ENCODE measurements around the gene COQ4.

The COQ4 gene

DNA sequence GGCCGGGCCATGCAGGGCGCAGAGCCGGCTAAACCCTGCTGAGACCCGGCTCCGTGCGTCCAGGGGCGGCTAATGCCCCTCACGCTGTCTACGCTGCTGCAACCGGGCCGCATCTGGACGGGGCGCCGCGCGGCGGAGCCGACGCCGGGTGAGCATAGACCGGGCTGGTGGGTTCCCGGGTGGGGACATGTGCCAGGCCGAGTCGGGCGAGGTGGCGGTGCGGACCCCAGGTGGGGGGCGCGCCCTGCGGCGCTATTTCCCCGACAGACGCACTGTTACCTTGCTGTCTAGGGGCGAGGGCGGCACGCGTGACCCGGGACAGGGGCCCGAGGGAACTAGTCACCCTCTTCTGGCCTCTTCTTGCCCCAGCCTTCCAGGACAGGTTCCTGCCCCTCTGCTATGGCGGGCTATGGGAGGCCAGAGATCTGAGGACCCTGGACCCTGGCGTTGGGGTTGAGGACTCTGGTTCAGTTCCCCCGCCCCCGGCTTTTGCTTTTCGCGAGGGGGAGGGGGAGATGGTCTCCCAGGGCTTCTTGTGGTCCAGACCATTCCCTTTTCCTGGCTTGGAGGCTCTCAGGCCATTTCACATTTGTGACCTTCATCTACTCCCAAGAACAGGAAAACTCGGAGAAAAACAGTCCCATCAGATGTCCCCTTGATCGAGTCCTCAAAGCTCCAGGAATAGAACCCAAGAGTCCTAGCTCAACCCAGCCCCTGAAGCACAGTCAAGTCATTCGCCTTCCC, 18.2 kb downstream of the COQ4 start:
- peak; percentile 45 for DNase-seq (ENCODE audit: low spot score)

GRCh38 chr9:128341435-128341849, 18.8 kb downstream of the COQ4 start:
- DNase-seq (ENCODE audit: low spot score), result peak; percentile 97

- DNase-seq (ENCODE audit: low spot score), result no peak
Measured at GRCh38 chr9:128342971-128343680, 20.5 kb downstream of the COQ4 start.

DNA sequence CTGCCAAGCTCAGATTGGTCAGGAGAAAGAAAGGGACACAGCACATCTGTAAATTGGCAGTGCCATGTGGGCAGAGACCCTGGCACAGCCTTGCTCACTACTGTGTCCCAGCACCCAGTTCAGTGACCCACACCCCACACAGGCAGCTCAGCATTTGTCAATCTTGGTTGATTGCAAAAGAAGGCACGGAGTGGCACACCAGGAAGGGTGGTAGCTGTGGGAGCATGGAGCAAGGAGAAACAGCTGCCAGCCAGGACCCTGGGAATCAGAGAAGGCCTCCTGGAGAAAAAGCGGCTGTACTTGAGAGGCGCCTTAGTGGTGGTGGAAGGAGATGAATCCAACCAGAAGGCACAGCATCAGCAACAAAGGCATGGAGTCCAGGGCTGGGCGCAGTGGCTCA, 21.2 kb downstream of the COQ4 start:
- DNase-seq (ENCODE audit: low spot score), result no peak

DNA sequence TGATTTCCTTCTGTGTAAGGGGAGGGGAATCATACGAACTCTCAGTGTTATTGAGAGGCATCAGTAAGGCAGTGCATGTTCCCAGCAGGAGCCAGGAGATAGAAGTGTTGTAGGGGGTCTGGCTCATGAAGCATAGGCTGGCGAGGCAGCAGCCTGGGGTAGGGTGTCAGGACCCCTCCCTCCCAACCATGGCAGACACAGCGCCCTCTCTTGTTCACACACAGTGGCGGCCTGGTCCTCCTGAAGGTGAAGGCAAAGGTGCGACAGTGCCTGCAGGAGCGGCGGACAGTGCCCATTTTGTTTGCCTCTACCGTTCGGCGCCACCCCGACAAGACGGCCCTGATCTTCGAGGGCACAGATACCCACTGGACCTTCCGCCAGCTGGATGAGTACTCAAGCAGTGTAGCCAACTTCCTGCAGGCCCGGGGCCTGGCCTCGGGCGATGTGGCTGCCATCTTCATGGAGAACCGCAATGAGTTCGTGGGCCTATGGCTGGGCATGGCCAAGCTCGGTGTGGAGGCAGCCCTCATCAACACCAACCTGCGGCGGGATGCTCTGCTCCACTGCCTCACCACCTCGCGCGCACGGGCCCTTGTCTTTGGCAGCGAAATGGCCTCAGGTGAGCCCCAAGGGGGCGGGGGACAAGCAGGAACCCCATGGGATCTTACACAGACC, 22.4 kb downstream of the COQ4 start:
- DNase-seq (ENCODE audit: low spot score), result no peak

- no peak for DNase-seq (ENCODE audit: low spot score)
Measured at GRCh38 chr9:128349125-128349524, 26.5 kb downstream of the COQ4 start.

- no peak for DNase-seq (ENCODE audit: low spot score)
Measured at GRCh38 chr9:128349772-128350171, 27.1 kb downstream of the COQ4 start.

DNA sequence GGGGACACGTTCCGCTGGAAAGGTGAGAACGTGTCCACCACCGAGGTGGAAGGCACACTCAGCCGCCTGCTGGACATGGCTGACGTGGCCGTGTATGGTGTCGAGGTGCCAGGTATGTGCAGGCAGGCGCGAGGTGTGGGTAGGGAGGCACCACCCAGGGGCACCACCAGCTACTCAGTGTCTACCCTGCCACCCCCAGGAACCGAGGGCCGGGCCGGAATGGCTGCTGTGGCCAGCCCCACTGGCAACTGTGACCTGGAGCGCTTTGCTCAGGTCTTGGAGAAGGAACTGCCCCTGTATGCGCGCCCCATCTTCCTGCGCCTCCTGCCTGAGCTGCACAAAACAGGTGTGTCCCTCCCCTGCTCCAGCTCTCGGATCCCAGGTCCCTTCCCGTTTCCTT, 32.8 kb downstream of the COQ4 start:
- no peak for DNase-seq (ENCODE audit: low spot score)

- DNase-seq (ENCODE audit: low spot score), result no peak
Measured at GRCh38 chr9:128358090-128358489, 35.5 kb downstream of the COQ4 start.

- no peak for DNase-seq (ENCODE audit: low spot score)
Measured at GRCh38 chr9:128358861-128359260, 36.2 kb downstream of the COQ4 start.

DNA sequence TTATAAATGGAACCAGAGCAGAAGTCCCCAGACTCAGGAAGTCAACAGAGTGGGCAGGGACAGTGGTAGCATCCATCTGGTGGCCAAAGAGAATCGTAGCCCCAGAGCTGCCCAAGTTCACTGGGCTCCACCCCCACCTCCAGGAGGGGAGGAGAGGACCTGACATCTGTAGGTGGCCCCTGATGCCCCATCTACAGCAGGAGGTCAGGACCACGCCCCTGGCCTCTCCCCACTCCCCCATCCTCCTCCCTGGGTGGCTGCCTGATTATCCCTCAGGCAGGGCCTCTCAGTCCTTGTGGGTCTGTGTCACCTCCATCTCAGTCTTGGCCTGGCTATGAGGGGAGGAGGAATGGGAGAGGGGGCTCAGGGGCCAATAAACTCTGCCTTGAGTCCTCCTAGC, 38.2 kb downstream of the COQ4 start:
- DNase-seq (ENCODE audit: low spot score), result no peak

- DNase-seq (ENCODE audit: low spot score), result no peak
Measured at GRCh38 chr9:128361296-128361985, 38.8 kb downstream of the COQ4 start.

DNA sequence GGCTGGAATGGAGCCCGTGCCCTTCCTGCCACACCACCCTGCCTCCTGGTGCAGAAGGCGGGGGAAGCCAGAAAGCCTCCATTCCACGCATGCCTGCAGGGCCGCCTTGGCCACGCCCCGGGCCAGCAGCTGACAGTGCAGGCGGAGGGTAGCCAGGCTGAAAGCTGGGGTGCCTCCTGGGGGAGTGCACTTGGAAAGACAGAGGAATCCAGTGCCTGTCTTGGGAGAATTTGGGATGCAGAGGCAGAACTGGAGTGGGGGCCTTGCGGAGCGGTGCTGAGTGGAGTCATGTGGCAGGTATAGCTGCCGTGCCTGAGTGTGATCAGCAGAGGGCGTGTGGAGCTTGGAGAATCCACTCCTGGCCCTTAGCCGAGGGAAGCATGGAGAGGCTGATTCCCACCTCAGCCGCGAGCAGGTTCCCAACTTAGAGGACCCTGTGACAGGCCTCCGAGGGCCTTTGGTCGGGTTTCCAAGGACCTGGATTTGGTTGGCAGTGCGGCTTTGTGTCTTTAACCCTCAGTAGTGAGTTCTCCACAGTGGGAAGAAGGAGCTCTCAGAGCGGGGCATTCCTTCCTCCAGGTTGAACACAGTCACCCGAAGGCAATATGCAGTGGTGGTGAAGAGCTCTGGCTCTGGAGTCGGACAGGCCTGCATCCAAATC, 39.5 kb downstream of the COQ4 start:
- peak; percentile 98 for DNase-seq (ENCODE audit: low spot score)

GRCh38 chr9:128362774-128363173, 40.1 kb downstream of the COQ4 start:
- DNase-seq (ENCODE audit: low spot score), result no peak

- DNase-seq (ENCODE audit: low spot score), result no peak
Measured at GRCh38 chr9:128365525-128365924, 42.9 kb downstream of the COQ4 start.

DNA sequence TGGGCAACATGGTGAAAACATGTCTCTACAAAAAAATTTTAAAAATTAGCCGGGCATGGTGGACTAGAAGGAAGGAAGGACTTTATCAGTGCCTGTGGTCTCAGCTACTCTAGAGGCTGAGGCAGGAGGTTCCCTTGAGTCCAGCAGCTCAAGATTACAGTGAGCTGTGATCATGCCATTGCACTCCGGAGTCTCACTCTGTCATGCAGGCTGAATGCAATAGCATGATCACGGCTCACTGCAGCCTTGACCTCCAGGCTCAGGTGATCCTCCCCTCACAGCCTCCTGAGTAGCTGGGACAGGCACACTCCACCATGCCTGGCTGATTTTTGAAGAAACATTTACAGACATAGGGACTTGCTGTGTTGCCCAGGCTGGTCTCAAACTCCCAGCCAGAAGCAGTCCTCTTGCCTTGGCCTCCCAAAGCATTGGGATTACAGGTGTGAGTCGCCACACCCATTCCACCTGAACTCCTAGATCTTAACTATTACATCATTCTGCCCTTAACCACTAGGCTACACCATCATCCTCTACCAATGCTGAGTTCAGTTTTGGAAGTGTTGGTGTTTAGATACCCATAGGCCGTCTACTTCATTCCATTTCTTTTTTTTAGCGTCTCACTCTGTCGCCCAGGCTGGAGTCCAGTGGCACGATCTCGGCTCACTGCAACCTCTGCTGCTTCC, 46.5 kb downstream of the COQ4 start:
- DNase-seq (ENCODE audit: low spot score), result no peak

GRCh38 chr9:128370367-128370751, 47.7 kb downstream of the COQ4 start:
- DNase-seq (ENCODE audit: low spot score), result peak; percentile 38

DNA sequence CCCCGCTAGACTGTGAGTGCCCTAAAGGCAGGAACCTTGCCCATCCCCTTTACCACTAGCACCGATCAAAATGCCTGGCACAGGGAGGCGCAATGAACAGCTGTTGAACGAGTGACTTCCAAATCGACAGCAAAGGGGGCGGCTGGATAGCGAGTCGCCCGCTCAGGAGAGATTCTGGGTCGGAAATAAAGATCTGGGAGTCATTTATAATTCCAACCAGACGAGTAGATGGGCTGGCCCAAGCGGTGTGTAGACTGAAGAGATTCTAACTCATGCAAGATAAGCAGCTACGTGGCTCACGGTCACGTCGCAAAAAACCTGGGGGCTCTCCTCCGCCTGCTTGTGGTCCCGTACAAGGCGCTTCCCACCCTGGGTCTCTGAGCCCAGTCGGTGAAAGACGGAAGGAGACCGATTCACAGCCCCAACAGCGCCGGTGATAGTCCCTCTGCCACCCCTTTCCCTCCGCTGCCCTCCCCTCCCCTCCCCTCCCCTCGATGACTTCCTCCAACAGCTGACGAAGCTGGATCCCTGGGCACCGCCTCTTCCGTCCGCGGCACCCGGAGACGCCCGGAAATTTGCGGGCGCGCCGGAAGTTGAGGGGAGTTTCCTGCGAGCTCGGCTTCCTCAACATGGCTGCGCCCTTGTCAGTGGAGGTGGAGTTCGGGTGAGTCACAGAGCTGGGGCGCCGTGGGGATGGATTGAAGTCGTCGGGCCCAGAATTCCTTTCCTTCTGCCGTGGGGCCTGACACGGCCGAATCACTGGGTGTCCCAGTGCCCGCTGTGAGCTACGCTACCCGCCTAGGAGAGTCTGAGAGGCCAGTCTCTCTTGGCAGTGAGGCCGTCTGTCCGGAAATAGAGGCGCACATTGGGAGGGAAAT, 48.4 kb downstream of the COQ4 start, which contains the start of gene URM1:
Gene URM1, plus strand, starts transcription at position 623 of the 878 bp plus-strand sequence. Its CDS starts 7 bp downstream, at position 630.
- peak; percentile 99 for DNase-seq (ENCODE audit: low spot score)

GRCh38 chr9:128371630-128372117, 49.0 kb downstream of the COQ4 start:
- no peak for DNase-seq (ENCODE audit: low spot score)

GRCh38 chr9:128372188-128372641, 49.6 kb downstream of the COQ4 start:
- DNase-seq (ENCODE audit: low spot score), result no peak
